ENCODE measurements around the gene DRAM1. TPM values are rescaled to one million over a fixed set of nuclear protein-coding genes. Genes with fewer than 3 reads are reported as not detected.

Gene DRAM1
- polyA plus RNA-seq, 1 of the 3 experiments (the other 2 are of a cell fraction) = 37.4 TPM

DNA sequence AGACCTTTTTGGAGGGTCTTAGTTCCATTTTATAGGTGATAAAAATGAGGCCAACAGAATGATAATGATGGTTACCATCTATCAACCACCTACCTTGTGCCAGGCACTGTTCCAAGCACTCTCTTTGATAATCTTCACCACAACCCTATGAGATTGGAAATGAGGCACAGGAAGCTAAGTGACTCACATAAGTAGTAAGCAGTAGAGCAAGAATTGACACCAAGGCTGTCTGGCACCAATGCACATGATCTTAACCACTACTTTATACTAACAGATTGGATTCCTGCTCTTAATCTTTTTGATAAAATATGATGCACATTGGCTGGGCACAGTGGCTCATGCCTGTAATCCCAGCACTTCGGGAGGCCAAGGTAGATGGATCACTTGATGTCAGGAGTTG, 91.4 kb downstream of the DRAM1 start:
- TF ChIP-seq RCOR1 (IDR thresholded peaks at IDR 0.05; ENCODE audit: low read length) = no peak
- no peak for TF ChIP-seq TCF12 (IDR thresholded peaks at IDR 0.05)
- TF ChIP-seq RAD21 (IDR thresholded peaks at IDR 0.05; ENCODE audit: low read length) = no peak
- TF ChIP-seq, protein P1, sequence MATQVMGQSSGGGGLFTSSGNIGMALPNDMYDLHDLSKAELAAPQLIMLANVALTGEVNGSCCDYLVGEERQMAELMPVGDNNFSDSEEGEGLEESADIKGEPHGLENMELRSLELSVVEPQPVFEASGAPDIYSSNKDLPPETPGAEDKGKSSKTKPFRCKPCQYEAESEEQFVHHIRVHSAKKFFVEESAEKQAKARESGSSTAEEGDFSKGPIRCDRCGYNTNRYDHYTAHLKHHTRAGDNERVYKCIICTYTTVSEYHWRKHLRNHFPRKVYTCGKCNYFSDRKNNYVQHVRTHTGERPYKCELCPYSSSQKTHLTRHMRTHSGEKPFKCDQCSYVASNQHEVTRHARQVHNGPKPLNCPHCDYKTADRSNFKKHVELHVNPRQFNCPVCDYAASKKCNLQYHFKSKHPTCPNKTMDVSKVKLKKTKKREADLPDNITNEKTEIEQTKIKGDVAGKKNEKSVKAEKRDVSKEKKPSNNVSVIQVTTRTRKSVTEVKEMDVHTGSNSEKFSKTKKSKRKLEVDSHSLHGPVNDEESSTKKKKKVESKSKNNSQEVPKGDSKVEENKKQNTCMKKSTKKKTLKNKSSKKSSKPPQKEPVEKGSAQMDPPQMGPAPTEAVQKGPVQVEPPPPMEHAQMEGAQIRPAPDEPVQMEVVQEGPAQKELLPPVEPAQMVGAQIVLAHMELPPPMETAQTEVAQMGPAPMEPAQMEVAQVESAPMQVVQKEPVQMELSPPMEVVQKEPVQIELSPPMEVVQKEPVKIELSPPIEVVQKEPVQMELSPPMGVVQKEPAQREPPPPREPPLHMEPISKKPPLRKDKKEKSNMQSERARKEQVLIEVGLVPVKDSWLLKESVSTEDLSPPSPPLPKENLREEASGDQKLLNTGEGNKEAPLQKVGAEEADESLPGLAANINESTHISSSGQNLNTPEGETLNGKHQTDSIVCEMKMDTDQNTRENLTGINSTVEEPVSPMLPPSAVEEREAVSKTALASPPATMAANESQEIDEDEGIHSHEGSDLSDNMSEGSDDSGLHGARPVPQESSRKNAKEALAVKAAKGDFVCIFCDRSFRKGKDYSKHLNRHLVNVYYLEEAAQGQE (IDR thresholded peaks at IDR 0.05; ENCODE audit: low read depth, low read length) = no peak
- TF ChIP-seq RFX5 (IDR thresholded peaks at IDR 0.05; ENCODE audit: low read length) = no peak
- no peak for TF ChIP-seq USF1 (IDR thresholded peaks at IDR 0.05; ENCODE audit: borderline replicate concordance, low read depth)
- TF ChIP-seq, protein P2, sequence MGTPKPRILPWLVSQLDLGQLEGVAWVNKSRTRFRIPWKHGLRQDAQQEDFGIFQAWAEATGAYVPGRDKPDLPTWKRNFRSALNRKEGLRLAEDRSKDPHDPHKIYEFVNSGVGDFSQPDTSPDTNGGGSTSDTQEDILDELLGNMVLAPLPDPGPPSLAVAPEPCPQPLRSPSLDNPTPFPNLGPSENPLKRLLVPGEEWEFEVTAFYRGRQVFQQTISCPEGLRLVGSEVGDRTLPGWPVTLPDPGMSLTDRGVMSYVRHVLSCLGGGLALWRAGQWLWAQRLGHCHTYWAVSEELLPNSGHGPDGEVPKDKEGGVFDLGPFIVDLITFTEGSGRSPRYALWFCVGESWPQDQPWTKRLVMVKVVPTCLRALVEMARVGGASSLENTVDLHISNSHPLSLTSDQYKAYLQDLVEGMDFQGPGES (IDR thresholded peaks at IDR 0.05; ENCODE audit: low read depth, low read length) = no peak
- no peak for TF ChIP-seq NFIC (IDR thresholded peaks at IDR 0.05; ENCODE audit: borderline replicate concordance)
- TF ChIP-seq FOXM1 (IDR thresholded peaks at IDR 0.05; ENCODE audit: low read depth) = no peak
- TF ChIP-seq MAX (IDR thresholded peaks at IDR 0.05; ENCODE audit: low read depth) = no peak
- WGBS (ENCODE audit: low lambda C conversion rate) = 13% methylated on average over 1 of the region's 1 CpG
- DNase-seq = no peak

More for the DNA sequence above, 91.4 kb downstream of the DRAM1 start:
- ChIA-PET POLR2A (no interaction called here), CTCF (no interaction called here)
- H3K4me3 ChIP-seq (ENCODE audit: low read depth in 2 of 2, low read length in 1 of 2) = no peak overlapping the region
- no peaks in the 10 kb centered on the region for H3K9me2 ChIP-seq
- H3K27me3 ChIP-seq (ENCODE audit: insufficient read depth) = no peaks in the 10 kb centered on the region
- H3F3A ChIP-seq (replicated peaks; ENCODE audit: insufficient read depth) = no peaks in the 10 kb centered on the region
- H3K9ac ChIP-seq = no peak overlapping the region
- no peaks in the 10 kb centered on the region for H4K20me1 ChIP-seq (ENCODE audit: insufficient read depth)
- no peaks in the 10 kb centered on the region for H3K79me2 ChIP-seq (ENCODE audit: insufficient read depth)
- H3K27ac ChIP-seq (ENCODE audit: low read depth in 2 of 2, low read length in 1 of 2) = no peak overlapping the region
- no peaks in the 10 kb centered on the region for H3K9me3 ChIP-seq
- no peak overlapping the region for H2AFZ ChIP-seq (ENCODE audit: low read depth)
- peaks cover 0 to 2% of the 10 kb centered on the region in 2 experiments; a peak in 1 of 4 replicates for H3K4me1 ChIP-seq (ENCODE audit: control insufficient read depth in 1 of 2, insufficient read depth in 2 of 2, low read depth in 1 of 2, low read length in 1 of 2)
- H3K36me3 ChIP-seq (replicated peaks in 1 of 2; ENCODE audit: control insufficient read depth in 1 of 2, insufficient read depth in 2 of 2, low read length in 1 of 2) = no peaks in the 10 kb centered on the region
- H3K4me2 ChIP-seq = no peak overlapping the region

Small RNAs within 50 kb of the gene (small RNA-seq; reads per million reads assigned to genes)
- 0 reads per million in 7 experiments for gene RNA5SP369
- 0 reads per million in 7 experiments for gene RNU6-1183P

Other genes starting within 250 kb of the DRAM1 start
- gene CHPT1, start 179.9 kb upstream of the DRAM1 start, polyA plus RNA-seq (2012; rRNA removed) = 12.0 and 13.2 TPM in 2 replicates
- 0.06 and 0.07 TPM in 2 replicates for gene SYCP3, start 138.1 kb upstream of the DRAM1 start, polyA plus RNA-seq (2012; rRNA removed)
- gene GNPTAB, start 46.6 kb upstream of the DRAM1 start, polyA plus RNA-seq (2012; rRNA removed) = 18.8 and 25.1 TPM in 2 replicates
- 28.5 and 32.0 TPM in 2 replicates for gene WASHC3, start 184.4 kb downstream of the DRAM1 start, polyA plus RNA-seq (2012; rRNA removed)
- 29.2 and 34.5 TPM in 2 replicates for gene NUP37, start 242.5 kb downstream of the DRAM1 start, polyA plus RNA-seq (2012; rRNA removed)
- 3.1 and 3.9 TPM in 2 replicates for gene PARPBP, start 242.6 kb downstream of the DRAM1 start, polyA plus RNA-seq (2012; rRNA removed)

Measured in SK-N-SH (cell line).